Measurements from ENCODE around the gene TNFAIP8L2. TPM values are rescaled to one million over a fixed set of nuclear protein-coding genes. Genes with fewer than 3 reads are reported as not detected.

TNFAIP8L2 gene
- total RNA-seq, 4 donors from 2014 or later = 1.0 to 27.1 (median 3.1) TPM

DNA sequence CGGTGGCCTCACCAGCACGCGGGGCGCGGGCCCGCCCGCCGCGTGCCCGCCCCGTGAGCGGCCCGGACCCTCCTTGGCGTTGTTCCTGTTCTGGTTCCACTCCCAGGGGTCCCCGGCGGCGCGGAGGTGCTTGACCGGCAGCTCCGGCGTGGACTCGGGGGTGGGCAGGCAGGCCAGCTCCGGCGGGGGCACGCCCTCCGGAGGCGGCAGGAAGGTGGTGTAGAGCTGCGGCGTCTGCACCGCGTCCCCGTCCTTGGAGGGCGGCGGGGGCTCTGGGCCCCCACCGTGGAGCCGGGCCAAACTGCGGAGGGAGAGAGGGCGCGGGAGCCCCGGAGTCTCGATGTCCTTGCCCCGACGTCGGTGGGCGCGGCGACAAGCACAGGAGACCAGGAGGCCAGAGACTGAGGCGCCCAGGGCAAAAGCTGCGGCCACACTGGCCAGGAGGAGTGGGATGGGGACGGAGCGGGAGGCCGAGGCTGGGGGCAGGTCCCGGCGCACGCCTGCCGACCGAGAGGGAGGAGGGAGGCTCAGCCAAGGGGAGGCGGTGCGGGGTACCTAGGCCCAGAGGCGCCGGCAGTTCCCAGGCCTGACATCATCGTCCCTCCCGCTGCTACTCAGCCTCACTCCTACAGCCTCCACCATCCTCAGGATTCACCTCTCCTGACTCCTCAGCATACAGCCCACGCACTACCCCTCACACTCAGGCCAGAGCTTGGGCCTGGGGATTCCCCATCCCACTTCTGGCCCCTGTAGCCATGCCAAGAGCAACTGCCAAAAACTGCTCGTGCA lies 23.2 kb upstream of the TNFAIP8L2 start:
- Histone ChIP-seq H3K4me1 (peaks cover 0 to 6% of the 10 kb centered on the region in 2 donors), H3K4me3 (peak overlapping the region in 1 of 2 donors; percentile 38), H3K36me3 (no peaks in the 10 kb centered on the region), H3K9me3 (no peaks in the 10 kb centered on the region), H3K27me3 (no peaks in the 10 kb centered on the region), H3K27ac (peak overlapping the region; percentile 77 to 94)
- TF ChIP-seq POLR2A (IDR thresholded peaks at IDR 0.05) = peak in 1 of 2 donors; percentile 22
- TF ChIP-seq, protein P1, sequence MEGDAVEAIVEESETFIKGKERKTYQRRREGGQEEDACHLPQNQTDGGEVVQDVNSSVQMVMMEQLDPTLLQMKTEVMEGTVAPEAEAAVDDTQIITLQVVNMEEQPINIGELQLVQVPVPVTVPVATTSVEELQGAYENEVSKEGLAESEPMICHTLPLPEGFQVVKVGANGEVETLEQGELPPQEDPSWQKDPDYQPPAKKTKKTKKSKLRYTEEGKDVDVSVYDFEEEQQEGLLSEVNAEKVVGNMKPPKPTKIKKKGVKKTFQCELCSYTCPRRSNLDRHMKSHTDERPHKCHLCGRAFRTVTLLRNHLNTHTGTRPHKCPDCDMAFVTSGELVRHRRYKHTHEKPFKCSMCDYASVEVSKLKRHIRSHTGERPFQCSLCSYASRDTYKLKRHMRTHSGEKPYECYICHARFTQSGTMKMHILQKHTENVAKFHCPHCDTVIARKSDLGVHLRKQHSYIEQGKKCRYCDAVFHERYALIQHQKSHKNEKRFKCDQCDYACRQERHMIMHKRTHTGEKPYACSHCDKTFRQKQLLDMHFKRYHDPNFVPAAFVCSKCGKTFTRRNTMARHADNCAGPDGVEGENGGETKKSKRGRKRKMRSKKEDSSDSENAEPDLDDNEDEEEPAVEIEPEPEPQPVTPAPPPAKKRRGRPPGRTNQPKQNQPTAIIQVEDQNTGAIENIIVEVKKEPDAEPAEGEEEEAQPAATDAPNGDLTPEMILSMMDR (IDR thresholded peaks at IDR 0.05) = peak in 2 of 4 experiments; percentile 1 to 19
- intact Hi-C loops (cut with DNase I; ENCODE audit: low total_unique reads) = no loop called here
- peak; percentile 78 to 80 for DNase-seq

DNA sequence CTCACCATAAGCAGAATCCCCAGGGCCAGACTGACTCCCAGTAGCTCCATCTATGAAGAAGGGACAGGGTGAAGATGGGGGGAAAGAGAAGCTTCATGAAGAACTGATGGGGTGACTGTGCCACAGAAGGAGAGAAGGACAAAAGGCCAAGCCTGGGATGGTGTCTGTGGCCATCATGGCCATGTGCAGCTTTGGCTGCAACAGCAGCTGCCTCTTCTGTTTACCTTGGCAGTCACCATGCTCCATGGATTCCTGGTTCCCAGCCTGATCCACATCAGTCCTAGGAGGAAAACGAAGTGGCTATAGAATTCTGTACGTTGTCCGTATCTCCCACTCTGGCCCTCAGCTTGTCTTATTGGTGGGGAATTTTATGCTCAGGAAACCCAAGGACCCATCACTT lies 22.1 kb upstream of the TNFAIP8L2 start:
- no peak for DNase-seq
- intact Hi-C loops (cut with DNase I; ENCODE audit: low total_unique reads) = no loop called here
- Histone ChIP-seq H3K4me3 (no peak overlapping the region), H3K36me3 (no peaks in the 10 kb centered on the region), H3K4me1 (peaks cover 0 to 6% of the 10 kb centered on the region in 2 donors), H3K27me3 (no peaks in the 10 kb centered on the region), H3K27ac (no peak overlapping the region), H3K9me3 (no peaks in the 10 kb centered on the region)
- TF ChIP-seq, protein P1 (IDR thresholded peaks at IDR 0.05) = no peak
- no peak for TF ChIP-seq POLR2A (IDR thresholded peaks at IDR 0.05)

DNA sequence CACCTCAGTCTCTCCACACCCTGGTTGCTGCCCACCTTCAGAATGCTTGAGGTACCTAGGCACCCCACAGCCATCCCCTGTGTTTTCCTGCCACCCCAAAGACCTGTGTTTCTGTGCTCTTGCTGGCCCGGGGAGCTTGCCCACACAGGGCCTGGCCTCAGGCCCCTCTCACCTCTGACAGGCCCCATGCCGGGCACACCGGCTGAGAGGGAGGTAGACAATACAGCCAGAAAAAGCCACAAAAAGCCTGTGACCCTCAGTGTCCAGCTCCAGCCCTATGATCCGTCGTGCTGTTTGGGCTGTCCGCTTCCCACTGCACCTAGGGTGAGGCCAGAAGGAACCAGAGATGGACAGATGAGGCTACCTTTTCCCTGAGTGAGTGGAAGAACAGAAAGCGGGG lies 21.5 kb upstream of the TNFAIP8L2 start:
- H3K4me1 ChIP-seq = peaks cover 0 to 6% of the 10 kb centered on the region in 2 donors
- no peak for TF ChIP-seq POLR2A (IDR thresholded peaks at IDR 0.05)
- TF ChIP-seq, protein P1 (IDR thresholded peaks at IDR 0.05) = no peak
- H3K27me3 ChIP-seq = no peaks in the 10 kb centered on the region
- no peaks in the 10 kb centered on the region for H3K36me3 ChIP-seq
- intact Hi-C loops (cut with DNase I; ENCODE audit: low total_unique reads) = no loop called here
- no peak overlapping the region for H3K4me3 ChIP-seq
- no peak for DNase-seq
- H3K9me3 ChIP-seq = no peaks in the 10 kb centered on the region
- H3K27ac ChIP-seq = no peak overlapping the region

DNA sequence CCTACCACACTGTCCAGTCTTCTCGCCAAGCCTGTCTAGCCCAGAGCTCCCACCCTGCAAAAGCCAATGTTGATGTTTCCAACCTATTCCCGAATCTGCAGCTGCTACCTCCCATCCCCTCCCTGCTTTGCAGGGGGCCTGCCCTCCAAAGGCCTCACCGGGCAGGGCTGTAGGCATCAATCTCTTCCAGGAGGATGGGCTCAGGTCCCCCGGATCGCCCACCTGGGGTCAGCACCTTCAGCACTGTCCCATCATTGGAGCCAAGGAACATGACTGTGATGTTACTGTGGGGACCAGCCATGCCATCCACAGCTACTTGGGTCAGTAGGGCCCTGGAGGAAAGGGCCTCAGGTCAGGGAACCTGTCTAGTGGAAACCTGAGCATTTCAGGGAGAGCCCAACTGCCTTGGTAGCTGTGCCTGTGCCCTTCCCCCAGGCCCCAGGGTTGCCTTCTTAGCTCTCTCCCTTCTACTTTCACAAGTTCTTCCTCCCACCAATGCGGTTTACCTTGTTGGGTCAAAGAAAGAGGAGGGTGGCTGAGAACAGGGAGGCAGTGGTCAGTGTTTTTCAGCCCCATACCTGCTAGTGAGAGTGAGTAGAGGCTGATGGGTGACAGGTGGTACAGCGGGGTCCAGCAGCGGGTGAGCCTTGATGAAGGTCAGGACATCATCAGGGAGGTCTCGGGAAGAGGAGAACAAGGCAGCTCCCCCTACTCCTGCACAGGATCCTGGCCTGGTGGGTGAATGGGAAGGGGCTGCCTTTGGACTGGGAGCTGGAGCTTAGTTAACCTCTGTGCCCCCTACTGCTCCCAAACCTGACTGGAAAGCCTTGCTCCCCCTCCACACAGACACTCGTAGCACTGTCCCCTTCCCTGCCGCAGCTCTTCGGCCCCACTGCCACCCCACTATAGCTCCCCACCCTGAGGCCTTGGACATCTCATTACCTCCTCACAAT lies 20.7 kb upstream of the TNFAIP8L2 start:
- Histone ChIP-seq H3K4me3 (no peak overlapping the region), H3K36me3 (no peaks in the 10 kb centered on the region), H3K4me1 (peaks cover 0 to 6% of the 10 kb centered on the region in 2 donors), H3K9me3 (no peaks in the 10 kb centered on the region), H3K27me3 (no peaks in the 10 kb centered on the region), H3K27ac (no peak overlapping the region)
- TF ChIP-seq POLR2A (IDR thresholded peaks at IDR 0.05) = no peak
- TF ChIP-seq, protein P1 (IDR thresholded peaks at IDR 0.05) = no peak
- intact Hi-C loops (cut with DNase I; ENCODE audit: low total_unique reads) = no loop called here
- DNase-seq = no peak

Measured in uterus (tissue), 4 donors.